BLaER1 (cell line): ENCODE results near the gene MS4A7.
A peak's percentile ranks its signal among the peaks of the same experiment; 100 is the strongest.

Experiments
- H3K27ac ChIP-seq: shearing (Covaris generic); formaldehyde crosslinking; 2 replicates; pipeline ENCODE4 v1.8.1; 2022
- H3K27me3 ChIP-seq: shearing (Covaris generic); formaldehyde crosslinking; 2 replicates; pipeline ENCODE4 v1.8.1; 2022
- H3K36me3 ChIP-seq: shearing (Covaris generic); formaldehyde crosslinking; 2 replicates; pipeline ENCODE4 v1.8.1; 2022
- H3K4me1 ChIP-seq: shearing (Covaris generic); formaldehyde crosslinking; 2 replicates; pipeline ENCODE4 v1.8.1; 2022
- H3K4me2 ChIP-seq: shearing (Covaris generic); formaldehyde crosslinking; 2 replicates; pipeline ENCODE4 v1.8.1; 2022
- H3K4me3 ChIP-seq: shearing (Covaris generic); formaldehyde crosslinking; 2 replicates; pipeline ENCODE4 v1.8.1; 2022
- H3K9ac ChIP-seq: shearing (Covaris generic); formaldehyde crosslinking; 2 replicates; pipeline ENCODE4 v1.8.1; 2022
- H3K9me3 ChIP-seq: shearing (Covaris generic); formaldehyde crosslinking; 2 replicates; pipeline ENCODE4 v1.8.1; 2022
- H4K20me1 ChIP-seq: shearing (Covaris generic); formaldehyde crosslinking; 2 replicates; pipeline ENCODE4 v1.8.1; 2022
- Cebpa-rat ChIP-seq: shearing (Covaris generic); IDR thresholded peaks from 2 replicates; pipeline ENCODE4 v1.8.1; 2022

MS4A7 gene

DNA sequence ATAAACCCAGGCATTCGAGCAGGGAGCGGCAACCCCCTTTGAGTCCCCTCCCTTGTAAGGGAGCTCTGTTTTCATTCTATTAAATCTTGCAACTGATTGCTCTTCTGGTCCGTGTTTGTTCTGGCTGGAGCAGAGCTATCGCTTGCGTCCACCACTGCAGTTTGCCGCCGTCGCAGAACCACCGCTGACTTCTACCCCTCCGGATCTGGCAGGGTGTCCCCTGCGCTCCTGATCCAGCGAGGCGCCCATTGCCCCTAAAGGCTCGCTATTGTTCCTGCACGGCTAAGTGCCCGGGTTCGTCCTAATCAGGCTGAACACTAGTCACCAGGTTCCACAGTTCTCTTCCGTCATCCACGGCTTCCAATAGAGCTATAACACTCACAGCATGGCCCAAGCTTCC is 10.4 kb upstream of the MS4A7 start:
- Histone ChIP-seq H3K27me3 (no peaks in the 10 kb centered on the region), H4K20me1 (no peaks in the 10 kb centered on the region), H3K4me1 (peaks cover 21% of the 10 kb centered on the region), H3K4me3 (no peak overlapping the region), H3K9ac (no peak overlapping the region), H3K9me3 (peaks cover 31% of the 10 kb centered on the region), H3K4me2 (no peak overlapping the region), H3K27ac (no peak overlapping the region), H3K36me3 (no peaks in the 10 kb centered on the region)
- TF ChIP-seq Cebpa-rat = no peak

DNA sequence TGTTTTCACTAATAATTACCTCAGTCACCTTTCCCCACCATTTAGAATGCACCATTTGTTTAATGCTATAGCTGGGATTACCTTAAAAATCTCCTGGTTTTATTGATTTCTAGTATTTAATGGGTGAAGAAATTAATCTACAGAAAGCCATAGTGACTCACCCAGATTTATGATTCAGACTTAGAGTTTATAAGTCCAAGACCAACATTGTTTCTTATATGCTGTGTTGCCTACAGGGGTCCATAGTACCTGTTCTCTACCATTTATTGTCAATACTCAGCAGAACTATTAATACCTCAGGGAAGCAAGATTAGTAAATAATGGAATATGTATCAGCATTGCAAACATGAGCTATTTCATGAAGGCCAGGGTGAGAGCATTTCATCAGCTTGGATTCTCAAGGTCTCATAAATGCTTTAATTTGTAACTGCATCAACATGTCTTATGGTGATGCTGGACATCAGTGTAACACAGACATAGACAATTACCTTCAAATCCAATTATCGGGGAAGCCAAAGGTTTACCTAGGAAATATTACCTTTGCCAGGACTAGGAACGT is 8.0 kb upstream of the MS4A7 start:
- Histone ChIP-seq H3K27me3 (no peaks in the 10 kb centered on the region), H3K9me3 (peaks cover 44% of the 10 kb centered on the region), H3K27ac (no peak overlapping the region), H3K4me3 (no peak overlapping the region), H3K36me3 (peaks cover 9% of the 10 kb centered on the region; the same call in 1 of the 2 replicates), H3K4me2 (no peak overlapping the region), H3K9ac (no peak overlapping the region), H3K4me1 (no peaks in the 10 kb centered on the region; the same call in 1 of the 2 replicates), H4K20me1 (no peaks in the 10 kb centered on the region)
- no peak for TF ChIP-seq Cebpa-rat

DNA sequence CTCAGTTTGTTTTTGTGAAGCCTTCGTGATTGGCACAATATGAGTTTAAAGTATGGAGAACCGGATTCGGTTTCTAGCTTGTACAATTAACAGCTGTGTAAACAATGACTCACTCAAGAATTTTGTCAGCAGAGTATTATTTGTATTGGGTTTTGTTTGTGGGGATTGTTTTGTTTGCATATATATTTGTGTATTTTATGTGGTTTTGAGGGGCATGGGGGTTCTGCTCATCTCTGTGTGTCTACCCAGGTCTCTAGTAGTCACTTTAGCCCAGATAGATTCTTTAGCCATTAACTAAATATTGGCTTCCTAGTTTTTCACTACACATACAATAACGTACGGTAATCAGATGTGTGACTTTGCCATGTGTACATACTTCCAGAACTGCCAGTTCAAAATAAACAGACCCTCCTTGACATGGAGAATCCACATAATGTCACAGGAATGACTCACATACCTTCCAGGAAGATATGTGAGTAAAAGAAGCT is 7.5 kb upstream of the MS4A7 start:
- Histone ChIP-seq H3K4me2 (no peak overlapping the region), H3K4me3 (no peak overlapping the region), H3K9ac (no peak overlapping the region), H3K36me3 (peaks cover 9% of the 10 kb centered on the region; the same call in 1 of the 2 replicates), H3K4me1 (peaks cover 4% of the 10 kb centered on the region), H3K27me3 (no peaks in the 10 kb centered on the region), H3K27ac (no peak overlapping the region), H4K20me1 (no peaks in the 10 kb centered on the region), H3K9me3 (peaks cover 46% of the 10 kb centered on the region)
- no peak for TF ChIP-seq Cebpa-rat

DNA sequence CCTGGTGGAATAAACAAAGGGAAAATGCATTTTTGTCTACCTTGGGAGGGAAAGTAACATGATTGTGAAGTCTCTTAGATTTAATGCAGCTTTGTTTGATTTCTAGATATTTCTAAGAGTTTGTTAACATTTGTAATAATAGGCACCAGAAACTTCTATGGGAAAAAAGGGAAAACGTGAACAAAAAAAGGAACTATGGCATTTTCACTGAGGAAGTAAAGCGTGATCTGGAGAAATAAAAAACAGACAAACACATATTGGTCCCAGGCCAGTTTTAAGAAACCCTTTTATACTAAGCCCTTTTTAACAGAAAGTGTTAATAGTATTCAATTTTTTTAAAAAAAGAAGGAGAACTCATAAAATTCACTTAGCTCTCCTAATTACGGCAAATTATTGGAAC is 6.9 kb upstream of the MS4A7 start:
- H3K36me3 ChIP-seq = peaks cover 9% of the 10 kb centered on the region
- no peak for TF ChIP-seq Cebpa-rat
- no peak overlapping the region for H3K4me3 ChIP-seq
- peaks cover 9% of the 10 kb centered on the region for H3K4me1 ChIP-seq
- no peaks in the 10 kb centered on the region for H3K27me3 ChIP-seq
- H3K9me3 ChIP-seq = peaks cover 51% of the 10 kb centered on the region
- H3K27ac ChIP-seq = no peak overlapping the region
- no peaks in the 10 kb centered on the region for H4K20me1 ChIP-seq
- no peak overlapping the region for H3K4me2 ChIP-seq
- H3K9ac ChIP-seq = no peak overlapping the region

DNA sequence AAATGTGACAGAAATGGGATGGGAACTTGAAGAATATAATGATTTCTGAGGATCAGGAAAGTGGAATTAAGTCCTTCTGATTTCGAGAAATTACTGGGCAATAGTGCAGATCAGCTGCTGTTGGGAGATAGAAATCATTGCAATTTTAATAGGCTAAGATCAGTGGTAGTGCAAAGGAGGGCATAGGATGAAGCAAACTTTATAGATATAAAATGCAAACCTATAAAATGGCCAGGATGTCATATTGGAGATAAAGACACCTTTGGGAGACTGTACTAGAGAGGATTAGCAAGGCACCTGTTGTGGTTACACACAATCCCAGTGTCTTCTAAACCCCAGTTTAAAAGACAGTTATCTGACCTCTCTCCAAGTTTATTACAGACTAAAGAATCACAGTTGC is 6.5 kb upstream of the MS4A7 start:
- H3K4me2 ChIP-seq = no peak overlapping the region
- no peak for TF ChIP-seq Cebpa-rat
- H3K4me3 ChIP-seq = no peak overlapping the region
- H4K20me1 ChIP-seq = no peaks in the 10 kb centered on the region
- H3K9me3 ChIP-seq = peaks cover 50% of the 10 kb centered on the region
- H3K27me3 ChIP-seq = no peaks in the 10 kb centered on the region
- H3K27ac ChIP-seq = no peak overlapping the region
- H3K9ac ChIP-seq = no peak overlapping the region
- H3K4me1 ChIP-seq = peaks cover 14% of the 10 kb centered on the region
- peaks cover 9% of the 10 kb centered on the region for H3K36me3 ChIP-seq

DNA sequence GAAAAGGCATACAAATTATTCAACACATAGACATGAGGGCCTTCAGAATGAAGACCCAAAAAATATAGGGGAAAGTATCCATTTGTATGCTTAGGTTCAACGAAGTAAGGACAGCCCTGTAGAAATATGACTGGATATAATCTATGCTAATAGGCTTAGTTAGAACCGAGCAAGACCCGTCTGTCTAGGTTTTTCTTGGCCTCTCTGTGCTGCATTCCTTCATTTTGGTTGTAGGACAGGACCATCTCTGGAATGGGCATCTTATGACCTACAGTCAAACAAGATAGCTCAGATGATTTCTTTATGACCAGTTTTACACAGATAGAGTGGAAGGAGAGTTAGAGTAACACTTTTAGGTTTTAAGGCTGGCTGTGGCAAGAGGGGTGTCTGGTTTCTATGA is 5.6 kb upstream of the MS4A7 start:
- H3K36me3 ChIP-seq = peaks cover 9% of the 10 kb centered on the region
- no peak for TF ChIP-seq Cebpa-rat
- no peaks in the 10 kb centered on the region for H4K20me1 ChIP-seq
- peaks cover 23% of the 10 kb centered on the region for H3K4me1 ChIP-seq
- H3K27ac ChIP-seq = no peak overlapping the region
- H3K9me3 ChIP-seq = peaks cover 43% of the 10 kb centered on the region
- no peak overlapping the region for H3K4me3 ChIP-seq
- H3K4me2 ChIP-seq = no peak overlapping the region
- H3K9ac ChIP-seq = no peak overlapping the region
- H3K27me3 ChIP-seq = no peaks in the 10 kb centered on the region

DNA sequence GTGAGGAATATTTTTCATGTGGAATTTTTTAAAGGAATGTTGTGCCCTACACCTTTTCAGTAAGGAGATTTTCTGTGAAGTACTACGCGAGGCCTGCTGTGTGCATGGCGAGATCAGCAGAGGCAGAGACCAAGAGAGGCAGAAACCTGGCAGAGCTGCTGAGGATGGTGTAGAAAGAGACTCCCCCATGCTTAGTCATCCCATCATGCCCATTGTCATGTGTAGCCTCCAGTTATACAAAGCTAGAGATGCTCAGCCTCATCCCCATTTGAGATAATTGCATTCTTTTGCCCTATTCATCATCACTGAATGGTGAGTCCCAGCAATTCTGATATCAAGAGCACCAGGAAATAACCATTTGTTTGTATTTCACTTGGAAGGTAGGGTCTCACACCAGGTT is 3.0 kb upstream of the MS4A7 start:
- H3K27me3 ChIP-seq = no peaks in the 10 kb centered on the region
- no peak overlapping the region for H3K9ac ChIP-seq
- peaks cover 46% of the 10 kb centered on the region for H3K4me1 ChIP-seq
- no peaks in the 10 kb centered on the region for H4K20me1 ChIP-seq
- H3K4me2 ChIP-seq = no peak overlapping the region
- H3K9me3 ChIP-seq = peaks cover 39% of the 10 kb centered on the region
- H3K36me3 ChIP-seq = peaks cover 9% of the 10 kb centered on the region
- no peak overlapping the region for H3K4me3 ChIP-seq
- no peak for TF ChIP-seq Cebpa-rat
- peak overlapping the region; percentile 91; the same call in 1 of the 2 replicates for H3K27ac ChIP-seq

DNA sequence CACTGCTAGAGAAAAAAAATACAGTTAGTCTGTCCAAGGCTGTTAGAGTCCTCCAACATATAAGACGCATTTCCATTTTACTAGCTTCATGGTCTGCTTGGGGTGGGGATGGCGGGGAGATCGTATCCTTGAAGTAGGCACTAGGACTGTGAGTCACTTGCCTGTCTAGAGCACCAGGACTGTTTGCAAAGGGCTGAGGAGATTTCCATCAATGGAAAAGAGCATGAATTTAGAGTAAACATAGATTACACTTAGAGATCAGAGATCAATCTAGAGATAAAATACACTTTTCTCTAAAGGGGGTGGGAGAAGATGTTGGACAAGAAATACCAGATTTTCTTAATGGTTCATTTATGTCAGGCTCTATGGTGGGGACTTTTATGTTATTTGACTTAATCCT is 1.7 kb upstream of the MS4A7 start:
- no peak overlapping the region for H3K9ac ChIP-seq
- no peak overlapping the region for H3K4me3 ChIP-seq
- peaks cover 46% of the 10 kb centered on the region for H3K9me3 ChIP-seq
- peak overlapping the region; percentile 87 for H3K4me2 ChIP-seq
- H3K27me3 ChIP-seq = no peaks in the 10 kb centered on the region
- H4K20me1 ChIP-seq = no peaks in the 10 kb centered on the region
- H3K36me3 ChIP-seq = peaks cover 9% of the 10 kb centered on the region
- H3K4me1 ChIP-seq = peaks cover 46% of the 10 kb centered on the region
- peak overlapping the region; percentile 91 for H3K27ac ChIP-seq
- no peak for TF ChIP-seq Cebpa-rat

DNA sequence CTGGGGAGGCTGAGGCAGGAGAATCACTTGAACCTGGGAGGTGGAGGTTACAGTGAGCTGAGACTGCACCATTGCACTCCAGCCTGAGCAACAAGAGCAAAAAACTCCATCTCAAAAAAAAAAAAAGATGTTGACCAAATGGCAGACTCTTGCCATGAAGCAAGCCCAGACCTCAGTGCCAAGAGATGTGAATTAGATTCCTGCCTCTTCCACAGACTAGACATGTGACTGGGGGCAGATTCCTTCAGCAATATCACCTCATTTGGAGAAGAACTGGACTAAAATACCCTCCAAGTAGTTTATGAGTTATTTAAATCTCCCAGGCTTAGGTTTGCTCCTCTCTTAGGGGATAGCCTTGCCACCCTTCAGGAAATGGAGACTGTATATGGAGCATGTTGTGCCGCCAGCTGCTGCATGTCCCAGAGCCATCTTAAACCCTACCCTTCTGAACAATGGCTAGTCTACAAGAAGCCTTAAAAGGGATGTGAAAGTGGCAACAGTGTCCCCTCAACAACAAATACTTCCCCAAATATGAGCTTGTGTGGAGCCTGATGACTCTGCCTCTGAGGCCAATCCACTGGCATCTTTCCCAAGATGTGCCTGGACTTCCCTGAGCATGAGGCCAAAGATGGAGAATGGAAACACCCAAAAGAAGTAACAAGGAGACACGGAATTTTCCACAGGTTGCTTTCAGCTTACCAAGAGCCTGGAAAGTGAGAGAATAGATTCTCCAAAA is 763 bp upstream of the MS4A7 start:
- no peaks in the 10 kb centered on the region for H3K27me3 ChIP-seq
- peak overlapping the region; percentile 87 for H3K4me2 ChIP-seq
- no peaks in the 10 kb centered on the region for H4K20me1 ChIP-seq
- TF ChIP-seq Cebpa-rat = no peak
- peaks cover 9% of the 10 kb centered on the region for H3K36me3 ChIP-seq
- H3K9me3 ChIP-seq = peaks cover 51% of the 10 kb centered on the region
- H3K4me3 ChIP-seq = peak overlapping the region; percentile 37
- H3K9ac ChIP-seq = peak overlapping the region; percentile 59
- H3K27ac ChIP-seq = peak overlapping the region; percentile 91
- peaks cover 46% of the 10 kb centered on the region for H3K4me1 ChIP-seq

DNA sequence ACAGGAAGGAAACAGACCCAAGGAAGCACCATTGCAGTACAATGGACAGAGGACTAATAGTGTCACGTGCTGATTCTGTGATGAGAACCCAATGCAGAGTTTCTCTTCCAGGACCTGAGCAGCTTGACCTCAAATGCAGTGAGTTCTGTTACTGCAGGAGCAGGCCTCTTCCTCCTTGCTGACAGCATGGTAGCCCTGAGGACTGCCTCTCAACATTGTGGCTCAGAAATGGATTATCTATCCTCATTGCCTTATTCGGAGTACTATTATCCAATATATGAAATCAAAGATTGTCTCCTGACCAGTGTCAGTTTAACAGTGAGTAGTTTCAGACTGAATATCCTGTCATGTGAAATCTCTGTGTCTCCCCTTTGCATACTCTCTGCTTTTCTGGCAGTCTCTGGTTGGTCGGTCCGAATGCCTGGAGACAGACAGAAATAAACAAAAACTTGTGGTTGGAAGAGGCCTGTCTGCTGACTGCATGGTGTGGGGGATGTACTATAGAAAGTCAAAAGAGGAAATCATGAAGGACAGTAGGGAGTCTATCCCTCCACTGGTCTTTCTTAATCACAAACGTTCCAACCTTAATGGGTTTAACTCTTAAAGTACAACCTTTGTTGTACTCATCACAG is 11.1 kb downstream of the MS4A7 start:
- H3K36me3 ChIP-seq = peaks cover 4% of the 10 kb centered on the region; the same call in 1 of the 2 replicates
- H3K27me3 ChIP-seq = no peaks in the 10 kb centered on the region

More for the DNA sequence above, 11.1 kb downstream of the MS4A7 start:
- Histone ChIP-seq H3K4me2 (peak overlapping the region; percentile 15), H3K9ac (no peak overlapping the region), H3K4me3 (no peak overlapping the region), H3K4me1 (peaks cover 11% of the 10 kb centered on the region; the same call in 1 of the 2 replicates), H4K20me1 (no peaks in the 10 kb centered on the region), H3K9me3 (peaks cover 28% of the 10 kb centered on the region), H3K27ac (no peak overlapping the region)
- TF ChIP-seq Cebpa-rat = no peak
